ENCODE measurements around the gene BCAS3. TPM values are rescaled to one million over a fixed set of nuclear protein-coding genes. Genes with fewer than 3 reads are reported as not detected.

The BCAS3 gene
- total RNA-seq, 2 experiments from 2014 or later = 13.4 to 14.5 TPM

DNA sequence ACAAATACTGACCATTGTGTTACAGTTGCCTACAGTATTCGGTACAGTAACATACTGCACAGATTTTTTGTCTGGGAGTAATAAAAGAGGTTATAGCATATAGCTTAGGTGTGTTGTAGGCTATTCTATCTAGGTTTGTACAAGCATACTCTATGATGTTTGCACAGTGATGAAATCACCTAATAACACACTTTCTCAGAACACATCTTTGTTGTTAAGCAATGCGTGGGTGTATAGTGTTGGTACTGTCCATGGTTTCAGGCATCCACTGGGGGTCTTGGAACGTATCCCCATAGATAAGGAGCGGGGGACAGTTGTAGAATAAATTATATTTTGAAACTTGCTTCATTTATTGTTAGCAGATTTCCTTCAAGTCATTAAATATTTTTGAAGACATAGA is 428.7 kb downstream of the BCAS3 start:
- H4K20me1 ChIP-seq (ENCODE audit: insufficient read depth, low read length) = no peaks in the 10 kb centered on the region
- H3K4me3 ChIP-seq (ENCODE audit: low read depth, low read length, poor library complexity, severe bottlenecking) = no peak overlapping the region
- H3K4me1 ChIP-seq (ENCODE audit: insufficient read depth, low read length, poor library complexity, severe bottlenecking) = no peaks in the 10 kb centered on the region
- H3K9me2 ChIP-seq (ENCODE audit: insufficient read depth, low read length) = no peaks in the 10 kb centered on the region
- intact Hi-C loops (cut with micrococcal nuclease; ENCODE audit: unreplicated experiment) = no loop called here
- H3K9me3 ChIP-seq (ENCODE audit: low read length) = no peaks in the 10 kb centered on the region
- no peak for TF ChIP-seq EZH2phosphoT487 (IDR thresholded peaks at IDR 0.05; ENCODE audit: borderline replicate concordance, low read depth, low read length)
- TF ChIP-seq, protein P1, sequence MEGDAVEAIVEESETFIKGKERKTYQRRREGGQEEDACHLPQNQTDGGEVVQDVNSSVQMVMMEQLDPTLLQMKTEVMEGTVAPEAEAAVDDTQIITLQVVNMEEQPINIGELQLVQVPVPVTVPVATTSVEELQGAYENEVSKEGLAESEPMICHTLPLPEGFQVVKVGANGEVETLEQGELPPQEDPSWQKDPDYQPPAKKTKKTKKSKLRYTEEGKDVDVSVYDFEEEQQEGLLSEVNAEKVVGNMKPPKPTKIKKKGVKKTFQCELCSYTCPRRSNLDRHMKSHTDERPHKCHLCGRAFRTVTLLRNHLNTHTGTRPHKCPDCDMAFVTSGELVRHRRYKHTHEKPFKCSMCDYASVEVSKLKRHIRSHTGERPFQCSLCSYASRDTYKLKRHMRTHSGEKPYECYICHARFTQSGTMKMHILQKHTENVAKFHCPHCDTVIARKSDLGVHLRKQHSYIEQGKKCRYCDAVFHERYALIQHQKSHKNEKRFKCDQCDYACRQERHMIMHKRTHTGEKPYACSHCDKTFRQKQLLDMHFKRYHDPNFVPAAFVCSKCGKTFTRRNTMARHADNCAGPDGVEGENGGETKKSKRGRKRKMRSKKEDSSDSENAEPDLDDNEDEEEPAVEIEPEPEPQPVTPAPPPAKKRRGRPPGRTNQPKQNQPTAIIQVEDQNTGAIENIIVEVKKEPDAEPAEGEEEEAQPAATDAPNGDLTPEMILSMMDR (conservative IDR thresholded peaks at IDR 0.05; ENCODE audit: low read length) = no peak
- POLR2A ChIA-PET = no interaction called here
- H3K79me2 ChIP-seq (ENCODE audit: insufficient read depth, low read depth, low read length) = no peaks in the 10 kb centered on the region
- no peak overlapping the region for H3K4me2 ChIP-seq (ENCODE audit: low read length)
- CTCF ChIA-PET (ENCODE audit: unreplicated experiment) = no interaction called here
- no peak overlapping the region for H3K27ac ChIP-seq (ENCODE audit: low read depth, low read length, poor library complexity, severe bottlenecking)
- no peak for DNase-seq (ENCODE audit: low spot score)
- no peak overlapping the region for H2AFZ ChIP-seq (ENCODE audit: low read length)
- no TSS peak for BruUV-seq (replicated peaks)
- no peaks in the 10 kb centered on the region for H3K36me3 ChIP-seq (ENCODE audit: insufficient read depth, low read length)

- Histone ChIP-seq H3K36me3 (ENCODE audit: insufficient read depth, low read length) (no peaks in the 10 kb centered on the region), H3K4me3 (ENCODE audit: low read depth, low read length, poor library complexity, severe bottlenecking) (no peak overlapping the region), H3K27ac (ENCODE audit: low read depth, low read length, poor library complexity, severe bottlenecking) (no peak overlapping the region), H3K9me3 (ENCODE audit: low read length) (no peaks in the 10 kb centered on the region), H3K4me2 (ENCODE audit: low read length) (no peak overlapping the region), H4K20me1 (ENCODE audit: insufficient read depth, low read length) (no peaks in the 10 kb centered on the region), H3K79me2 (ENCODE audit: insufficient read depth, low read depth, low read length) (no peaks in the 10 kb centered on the region), H3K9me2 (ENCODE audit: insufficient read depth, low read length) (no peaks in the 10 kb centered on the region), H3K4me1 (ENCODE audit: insufficient read depth, low read length, poor library complexity, severe bottlenecking) (no peaks in the 10 kb centered on the region), H2AFZ (ENCODE audit: low read length) (no peak overlapping the region)
- ChIA-PET CTCF (ENCODE audit: unreplicated experiment) (no interaction called here), POLR2A (no interaction called here)
- no TSS peak for BruUV-seq (replicated peaks)
- no peak for DNase-seq (ENCODE audit: low spot score)
- TF ChIP-seq EZH2phosphoT487 (IDR thresholded peaks at IDR 0.05; ENCODE audit: borderline replicate concordance, low read depth, low read length) = no peak
- TF ChIP-seq, protein P1 (conservative IDR thresholded peaks at IDR 0.05; ENCODE audit: low read length) = no peak
- intact Hi-C loops (cut with micrococcal nuclease; ENCODE audit: unreplicated experiment) = no loop called here
Observed at GRCh38 chr17:61116577-61116976, 438.9 kb downstream of the BCAS3 start.

DNA sequence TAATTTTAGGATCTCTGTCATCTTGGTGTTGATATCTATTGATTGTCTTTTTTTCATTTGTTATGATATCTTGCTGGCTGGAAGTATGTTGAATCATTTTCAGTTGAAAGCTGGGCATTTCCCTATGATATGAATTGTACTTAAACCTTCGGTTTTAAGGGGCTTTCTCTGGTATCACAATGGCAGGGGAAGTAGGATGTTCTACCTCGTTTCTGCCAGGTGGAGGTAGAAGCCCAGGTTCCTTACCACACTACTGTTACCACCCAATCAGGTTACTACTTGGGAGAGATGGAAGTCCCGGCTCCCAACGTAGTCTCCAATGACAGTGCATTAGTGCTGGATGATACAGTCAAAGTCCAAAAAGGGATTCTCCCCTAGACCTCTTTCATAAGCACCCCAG is 440.3 kb downstream of the BCAS3 start:
- BruUV-seq (replicated peaks) = no TSS peak
- H3K4me1 ChIP-seq (ENCODE audit: insufficient read depth, low read length, poor library complexity, severe bottlenecking) = no peaks in the 10 kb centered on the region
- no peak overlapping the region for H2AFZ ChIP-seq (ENCODE audit: low read length)

More for the DNA sequence above, 440.3 kb downstream of the BCAS3 start:
- no peak for DNase-seq (ENCODE audit: low spot score)
- H3K79me2 ChIP-seq (ENCODE audit: insufficient read depth, low read depth, low read length) = no peaks in the 10 kb centered on the region
- H3K9me3 ChIP-seq (ENCODE audit: low read length) = no peaks in the 10 kb centered on the region
- H3K36me3 ChIP-seq (ENCODE audit: insufficient read depth, low read length) = no peaks in the 10 kb centered on the region
- no peak overlapping the region for H3K4me3 ChIP-seq (ENCODE audit: low read depth, low read length, poor library complexity, severe bottlenecking)
- H4K20me1 ChIP-seq (ENCODE audit: insufficient read depth, low read length) = no peaks in the 10 kb centered on the region
- ChIA-PET CTCF (ENCODE audit: unreplicated experiment) (no interaction called here), POLR2A (no interaction called here)
- TF ChIP-seq EZH2phosphoT487 (IDR thresholded peaks at IDR 0.05; ENCODE audit: borderline replicate concordance, low read depth, low read length) = no peak
- TF ChIP-seq, protein P1 (conservative IDR thresholded peaks at IDR 0.05; ENCODE audit: low read length) = no peak
- H3K9me2 ChIP-seq (ENCODE audit: insufficient read depth, low read length) = no peaks in the 10 kb centered on the region
- H3K27ac ChIP-seq (ENCODE audit: low read depth, low read length, poor library complexity, severe bottlenecking) = no peak overlapping the region
- intact Hi-C loops (cut with micrococcal nuclease; ENCODE audit: unreplicated experiment) = no loop called here
- no peak overlapping the region for H3K4me2 ChIP-seq (ENCODE audit: low read length)
